ENCODE results near the gene SMARCA2.

DNA sequence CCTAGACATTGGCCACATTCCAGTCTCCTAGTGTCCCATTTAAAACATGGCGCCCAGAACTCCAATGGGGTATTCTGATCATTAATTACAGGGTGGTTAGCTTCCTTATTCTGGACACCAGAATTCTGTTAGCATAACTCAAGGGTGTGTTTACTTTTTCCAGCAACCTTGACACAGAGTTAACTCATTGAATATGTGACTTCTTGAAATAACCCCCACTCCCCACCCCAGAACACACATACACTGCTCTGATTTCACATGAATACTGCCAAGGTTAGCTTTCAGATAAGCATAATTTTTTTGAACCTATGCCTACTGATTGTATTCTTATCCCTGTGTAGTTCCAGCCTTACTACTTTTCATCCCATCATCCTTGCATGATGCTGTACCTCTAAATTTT is 151.1 kb downstream of the SMARCA2 start:
- no peak for TF ChIP-seq POLR2A (IDR thresholded peaks at IDR 0.05)
- TF ChIP-seq, protein P1, sequence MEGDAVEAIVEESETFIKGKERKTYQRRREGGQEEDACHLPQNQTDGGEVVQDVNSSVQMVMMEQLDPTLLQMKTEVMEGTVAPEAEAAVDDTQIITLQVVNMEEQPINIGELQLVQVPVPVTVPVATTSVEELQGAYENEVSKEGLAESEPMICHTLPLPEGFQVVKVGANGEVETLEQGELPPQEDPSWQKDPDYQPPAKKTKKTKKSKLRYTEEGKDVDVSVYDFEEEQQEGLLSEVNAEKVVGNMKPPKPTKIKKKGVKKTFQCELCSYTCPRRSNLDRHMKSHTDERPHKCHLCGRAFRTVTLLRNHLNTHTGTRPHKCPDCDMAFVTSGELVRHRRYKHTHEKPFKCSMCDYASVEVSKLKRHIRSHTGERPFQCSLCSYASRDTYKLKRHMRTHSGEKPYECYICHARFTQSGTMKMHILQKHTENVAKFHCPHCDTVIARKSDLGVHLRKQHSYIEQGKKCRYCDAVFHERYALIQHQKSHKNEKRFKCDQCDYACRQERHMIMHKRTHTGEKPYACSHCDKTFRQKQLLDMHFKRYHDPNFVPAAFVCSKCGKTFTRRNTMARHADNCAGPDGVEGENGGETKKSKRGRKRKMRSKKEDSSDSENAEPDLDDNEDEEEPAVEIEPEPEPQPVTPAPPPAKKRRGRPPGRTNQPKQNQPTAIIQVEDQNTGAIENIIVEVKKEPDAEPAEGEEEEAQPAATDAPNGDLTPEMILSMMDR (IDR thresholded peaks at IDR 0.05) = no peak

Measured in thyroid gland (tissue), 4 donors.